Activated CD8-positive, alpha-beta T cell treated with anti-CD3 and anti-CD28 coated beads, Interleukin-2, amount 10 ng/mL, durations not matched to agents 7 days and 5 days (primary cell): ENCODE results near the gene SLC35G3. TPM values are rescaled to one million over a fixed set of nuclear protein-coding genes. Genes with fewer than 3 reads are reported as not detected.
"Not testable (repeated sequence)": the region's sequence is repeated elsewhere in the genome, so short reads cannot be mapped to it uniquely, and the experiment has no call there.

Experiments used
- ATAC-seq: fragments of 150-1000 bp; cut with Tn5 transposase; one replicate; pipeline ENCODE4 v1.10.0; 2021; ENCODE audit warnings: moderate library complexity
- CTCF ChIA-PET: fragments of 350-600 bp; sonication (Branson Sonifier 250); formaldehyde crosslinking; loops from one replicate; lab custom pipeline; 2021; ENCODE audit warnings: antibody characterized with exemption; lab: Charles Lee
- POLR2A ChIA-PET: fragments of 350-600 bp; sonication (Branson Sonifier 250); formaldehyde crosslinking; loops from one replicate; lab custom pipeline; 2021; ENCODE audit warnings: antibody characterized with exemption; lab: Charles Lee
- DNase-seq: peaks from one replicate; pipeline ENCODE4 v3.0.0-alpha.2; 2020
- H3K27ac Mint-ChIP-seq: one replicate; pipeline ENCODE4 v1.8.0; 2021; ENCODE audit warnings: mild to moderate bottlenecking, mixed read lengths
- H3K27me3 Mint-ChIP-seq: one replicate; pipeline ENCODE4 v1.8.0; 2021; ENCODE audit warnings: low read depth, mixed read lengths
- H3K36me3 Mint-ChIP-seq: one replicate; pipeline ENCODE4 v1.8.0; 2021; ENCODE audit warnings: low read depth, mixed read lengths
- H3K4me1 Mint-ChIP-seq: one replicate; pipeline ENCODE4 v1.8.0; 2021; ENCODE audit warnings: low read depth, mixed read lengths
- H3K4me3 Mint-ChIP-seq: one replicate; pipeline ENCODE4 v1.8.0; 2021; ENCODE audit warnings: mild to moderate bottlenecking, mixed read lengths
- H3K9me3 Mint-ChIP-seq: one replicate; pipeline ENCODE4 v1.8.0; 2022; ENCODE audit warnings: mixed read lengths; ENCODE audit not compliant: insufficient read depth
- total RNA-seq, 2 experiments: library from RNA; stranded (reverse); gene quantifications; one replicate each; pipeline ENCODE4 v1.2.3, GENCODE V29; 2021

Gene SLC35G3
- not detected for total RNA-seq

GRCh38 chr17:35194001-35194400 is at the start of gene SLC35G3:
Gene SLC35G3 (minus strand): TSS chr17:35194393. CDS start chr17:35194307, 86 bp downstream.
- H3K4me3 Mint-ChIP-seq: not testable (repeated sequence)
- peak within 1 kb of the TSS; percentile 23 for H3K27ac Mint-ChIP-seq

DNA sequence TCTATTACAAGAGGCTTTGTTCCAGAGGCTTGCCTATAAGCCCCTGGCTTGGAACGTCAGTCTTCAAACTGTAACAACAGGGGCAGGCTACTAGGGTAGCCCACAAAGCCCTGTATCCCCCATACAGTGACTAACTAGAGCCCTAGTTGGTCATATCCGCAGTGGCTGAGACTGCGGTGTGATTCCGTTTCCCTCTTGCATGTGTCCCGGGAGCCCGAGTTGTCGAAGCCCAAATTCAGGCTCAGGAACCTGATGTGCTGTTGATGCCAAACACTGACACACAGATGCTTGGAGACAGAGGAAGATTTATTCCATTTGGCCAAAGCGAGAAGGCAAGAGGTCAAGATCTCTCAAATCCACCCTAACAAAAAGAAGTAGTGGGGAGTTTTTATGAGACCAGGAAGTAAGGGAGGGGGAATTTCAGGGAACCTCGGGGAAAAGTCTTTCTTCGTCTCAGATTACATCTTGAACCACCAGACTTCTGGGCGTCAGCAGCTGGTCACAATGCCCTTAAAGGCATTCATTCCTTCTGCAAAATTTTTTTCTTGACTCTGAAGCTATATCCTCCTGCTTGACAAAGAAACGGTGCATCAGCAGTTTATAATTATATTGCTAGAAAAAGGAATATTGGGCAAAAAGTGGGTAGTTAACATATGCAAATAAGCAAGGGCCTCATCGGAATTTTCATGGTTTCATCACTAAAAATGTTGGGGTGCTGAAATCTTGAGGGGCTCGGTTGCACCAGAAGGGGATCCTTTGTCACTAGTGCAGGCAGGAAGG is 49.6 kb upstream of the SLC35G3 start:
- H3K36me3 Mint-ChIP-seq: peaks cover 76% of the 10 kb centered on the region

More at GRCh38 chr17:35194001-35194400, at the start of gene SLC35G3:
- peak; percentile 16 for DNase-seq
- ATAC-seq, POLR2A ChIA-PET, H3K9me3 Mint-ChIP-seq, H3K27me3 Mint-ChIP-seq, CTCF ChIA-PET: not testable (repeated sequence)
- Mint-ChIP-seq H3K4me1 (peaks cover 23% of the 10 kb centered on the region), H3K36me3 (peaks cover 12% of the 10 kb centered on the region)

DNA sequence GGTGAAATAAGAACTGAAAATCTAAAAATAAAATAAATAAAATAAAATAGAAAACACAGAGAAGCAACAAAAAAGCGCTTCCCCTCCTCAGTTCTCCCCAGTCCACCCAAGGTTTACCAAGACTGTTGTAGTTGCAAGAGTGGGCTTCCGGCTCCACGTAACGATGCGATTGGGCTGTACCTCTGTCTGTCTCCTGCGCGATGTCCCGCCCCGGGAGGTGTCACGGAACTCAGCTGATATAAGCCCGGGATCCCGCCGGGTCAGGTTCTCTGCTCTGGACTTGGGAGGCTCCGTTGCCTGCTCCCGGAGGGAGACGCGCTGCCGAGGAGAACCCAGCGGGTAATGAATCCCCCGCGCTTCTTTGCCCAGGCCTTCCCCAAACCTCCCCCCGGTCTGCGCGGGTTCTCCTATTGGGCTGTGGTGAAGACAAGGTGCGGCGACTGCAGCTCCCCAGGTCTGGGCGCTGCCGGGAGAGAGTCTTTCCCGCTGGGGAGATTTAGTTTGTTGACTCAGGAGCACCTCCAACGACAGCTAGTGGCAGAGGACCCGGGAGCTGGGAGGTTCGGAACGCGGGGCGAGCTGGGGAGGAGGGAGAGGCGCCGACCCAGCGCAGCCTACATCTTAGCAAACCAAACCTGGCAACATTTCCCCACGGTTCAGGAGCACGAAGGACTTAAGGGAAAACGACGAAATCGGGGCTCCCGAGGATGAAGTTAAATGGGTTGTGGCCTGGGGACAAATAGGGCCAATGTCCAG is 48.8 kb upstream of the SLC35G3 start, which contains the start of gene SLFN5:
SLFN5 (plus strand) TSS at position 268 of the 756 bp plus-strand sequence. CDS start 15,619 bp downstream, outside the sequence.
- peak; percentile 80 for ATAC-seq
- H3K4me1 Mint-ChIP-seq: peaks cover 50% of the 10 kb centered on the region
- peak within 1 kb of the TSS; percentile 98 for H3K27ac Mint-ChIP-seq
- H3K27me3 Mint-ChIP-seq: no peaks in the 10 kb centered on the region
- H3K36me3 Mint-ChIP-seq: peaks cover 76% of the 10 kb centered on the region
- ChIA-PET CTCF (interaction anchor here (0.6 to 7.1 kb wide), 8 partner anchors 9 to 291 kb away, joined by 3 to 89 read pairs (median 4); no protein-coding TSS in a partner anchor), POLR2A (interaction anchor here (0.6 to 8.6 kb wide), 43 partner anchors 9 to 567 kb away, joined by 3 to 335 read pairs (median 4); partner anchors contain the start of genes PEX12, RAD51D, SLFN11 and SLFN12L)
- H3K4me3 Mint-ChIP-seq: peak within 1 kb of the TSS; percentile 99
- no peaks in the 10 kb centered on the region for H3K9me3 Mint-ChIP-seq
- DNase-seq: peak; percentile 97

More for the DNA sequence above, 49.6 kb upstream of the SLC35G3 start:
- peaks cover 50% of the 10 kb centered on the region for H3K4me1 Mint-ChIP-seq
- DNase-seq (peak; percentile 76), ATAC-seq (peak; percentile 19)
- H3K9me3 Mint-ChIP-seq: no peaks in the 10 kb centered on the region
- peak overlapping the region; percentile 98 for H3K27ac Mint-ChIP-seq
- peak overlapping the region; percentile 99 for H3K4me3 Mint-ChIP-seq
- ChIA-PET CTCF (interaction anchor here (0.6 to 7.1 kb wide), 7 partner anchors 8 to 296 kb away, joined by 3 to 89 read pairs (median 4); no protein-coding TSS in a partner anchor), POLR2A (interaction anchor here (0.6 to 8.6 kb wide), 28 partner anchors 8 to 566 kb away, joined by 3 to 335 read pairs (median 6); partner anchors contain the start of genes PEX12, RAD51D, SLFN11 and SLFN12L)
- H3K27me3 Mint-ChIP-seq: no peaks in the 10 kb centered on the region

- DNase-seq (peak; percentile 94), ATAC-seq (peak; percentile 69)
- H3K36me3 Mint-ChIP-seq: peaks cover 76% of the 10 kb centered on the region
- POLR2A ChIA-PET: interaction anchor here (0.6 to 8.6 kb wide), 42 partner anchors 9 to 568 kb away, joined by 3 to 335 read pairs (median 5); partner anchors contain the start of genes PEX12, RAD51D, SLFN11 and SLFN12L
- H3K4me3 Mint-ChIP-seq: peak overlapping the region; percentile 99
- H3K9me3 Mint-ChIP-seq: no peaks in the 10 kb centered on the region
- H3K4me1 Mint-ChIP-seq: peaks cover 50% of the 10 kb centered on the region
- H3K27ac Mint-ChIP-seq: peak overlapping the region; percentile 98
- CTCF ChIA-PET: interaction anchor here (0.8 to 7.1 kb wide), 14 partner anchors 23 to 297 kb away, joined by 3 to 89 read pairs (median 6); partner anchors contain the start of gene SLFN12L
- H3K27me3 Mint-ChIP-seq: no peaks in the 10 kb centered on the region
Measured at GRCh38 chr17:35242158-35242804, 48.1 kb upstream of the SLC35G3 start.

- H3K27ac Mint-ChIP-seq: peak overlapping the region; percentile 98
- H3K4me1 Mint-ChIP-seq: peaks cover 53% of the 10 kb centered on the region
- DNase-seq (peak; percentile 45), ATAC-seq (no peak)
- H3K9me3 Mint-ChIP-seq: no peaks in the 10 kb centered on the region
- peak overlapping the region; percentile 99 for H3K4me3 Mint-ChIP-seq
- H3K36me3 Mint-ChIP-seq: peaks cover 78% of the 10 kb centered on the region
- POLR2A ChIA-PET: interaction anchor here (0.8 to 8.6 kb wide), 17 partner anchors 9 to 567 kb away, joined by 3 to 335 read pairs (median 6); partner anchors contain the start of genes NLE1, PEX12, RAD51D and RASL10B
- H3K27me3 Mint-ChIP-seq: no peaks in the 10 kb centered on the region
- CTCF ChIA-PET: interaction anchor here (0.8 to 7.1 kb wide), 12 partner anchors 23 to 298 kb away, joined by 3 to 89 read pairs (median 9); partner anchors contain the start of gene SLFN12L
Measured at GRCh38 chr17:35241520-35241919, 47.3 kb upstream of the SLC35G3 start.

- H3K9me3 Mint-ChIP-seq: no peaks in the 10 kb centered on the region
- H3K27ac Mint-ChIP-seq: peak overlapping the region; percentile 98
- peak overlapping the region; percentile 99 for H3K4me3 Mint-ChIP-seq
- no peaks in the 10 kb centered on the region for H3K27me3 Mint-ChIP-seq
- ATAC-seq: no peak
- ChIA-PET POLR2A (interaction anchor here (0.8 to 8.6 kb wide), 18 partner anchors 9 to 568 kb away, joined by 3 to 335 read pairs (median 4); partner anchors contain the start of genes NLE1, RASL10B, SLFN11 and SLFN12L), CTCF (interaction anchor here (1.0 to 7.1 kb wide), 13 partner anchors 22 to 299 kb away, joined by 3 to 89 read pairs (median 9); partner anchors contain the start of gene SLFN12L)
- H3K4me1 Mint-ChIP-seq: peaks cover 56% of the 10 kb centered on the region
- no peak for DNase-seq
- peaks cover 79% of the 10 kb centered on the region for H3K36me3 Mint-ChIP-seq
Measured at GRCh38 chr17:35240861-35241260, 46.7 kb upstream of the SLC35G3 start.

DNA sequence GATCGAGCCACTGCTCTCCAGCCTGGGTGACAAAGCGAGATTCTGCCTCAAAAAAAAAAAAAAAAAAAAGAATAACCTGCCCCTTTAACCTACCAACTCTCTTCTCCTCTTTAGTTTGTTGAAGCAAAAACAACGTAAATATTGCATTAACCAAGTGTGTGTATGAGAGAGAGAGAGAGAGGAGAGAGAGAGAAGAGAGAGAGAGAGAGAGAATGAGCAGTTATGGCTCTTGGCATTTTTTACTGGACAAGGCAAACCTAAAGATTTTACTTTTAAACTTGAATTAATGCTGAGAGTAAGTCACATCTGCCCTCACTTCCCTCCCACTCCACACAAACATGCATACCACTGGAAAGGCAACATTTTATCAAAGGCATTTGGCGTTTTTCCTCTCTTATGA is 45.6 kb upstream of the SLC35G3 start:
- peaks cover 58% of the 10 kb centered on the region for H3K4me1 Mint-ChIP-seq
- no peaks in the 10 kb centered on the region for H3K9me3 Mint-ChIP-seq
- no peak for ATAC-seq
- H3K36me3 Mint-ChIP-seq: peaks cover 81% of the 10 kb centered on the region
- H3K4me3 Mint-ChIP-seq: peak overlapping the region; percentile 99
- no peaks in the 10 kb centered on the region for H3K27me3 Mint-ChIP-seq
- POLR2A ChIA-PET: interaction anchor here (0.6 to 8.6 kb wide), 8 partner anchors 11 to 339 kb away, joined by 3 to 335 read pairs (median 25); partner anchors contain the start of gene SLFN12L
- CTCF ChIA-PET: interaction anchor here (0.6 to 7.1 kb wide), 14 partner anchors 21 to 300 kb away, joined by 3 to 89 read pairs (median 7); partner anchors contain the start of genes SLFN11 and SLFN12L
- DNase-seq: no peak
- peak overlapping the region; percentile 98 for H3K27ac Mint-ChIP-seq

DNA sequence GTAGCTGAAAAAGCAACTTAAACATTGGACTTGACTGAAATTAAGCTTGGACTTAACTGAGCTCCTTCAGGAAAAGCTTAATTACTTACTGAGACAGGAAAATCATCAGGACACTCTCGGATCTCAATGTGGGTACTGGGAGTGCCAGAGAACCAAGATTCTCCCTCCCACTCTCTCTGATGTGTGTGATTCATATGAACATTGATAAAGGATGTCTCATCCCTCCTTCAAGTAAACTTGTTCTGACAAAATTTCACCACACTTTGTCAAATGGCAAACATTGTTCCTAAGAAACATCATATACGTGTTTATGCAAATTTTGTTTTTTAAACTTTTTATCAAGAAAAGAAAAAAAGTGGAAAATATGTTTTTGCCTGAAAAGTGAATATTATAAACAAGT is 44.6 kb upstream of the SLC35G3 start:
- CTCF ChIA-PET: interaction anchor here (0.6 to 7.1 kb wide), 12 partner anchors 11 to 522 kb away, joined by 3 to 89 read pairs (median 3); no protein-coding TSS in a partner anchor

DNA sequence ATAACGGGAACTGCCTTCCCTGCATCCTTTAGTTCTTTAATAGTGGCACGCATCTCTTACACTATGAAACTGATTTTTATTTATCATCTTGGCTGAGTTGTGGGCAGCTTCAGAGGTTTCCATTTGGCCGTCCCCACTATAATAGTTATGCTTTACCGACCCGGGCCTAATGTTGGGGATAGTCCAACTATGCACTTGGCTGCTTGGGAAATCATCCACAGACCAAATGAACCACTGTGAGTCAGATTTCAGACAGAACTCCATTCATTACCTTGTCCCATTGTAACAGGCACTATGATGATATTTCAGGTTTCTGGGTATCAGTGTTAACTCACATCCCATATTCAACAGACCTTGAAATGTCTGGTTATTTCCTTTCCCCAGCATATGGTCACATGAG is 42.6 kb upstream of the SLC35G3 start:
- Mint-ChIP-seq H3K27me3 (no peaks in the 10 kb centered on the region), H3K4me1 (peaks cover 58% of the 10 kb centered on the region), H3K27ac (peak overlapping the region; percentile 28), H3K36me3 (peaks cover 72% of the 10 kb centered on the region), H3K9me3 (no peaks in the 10 kb centered on the region), H3K4me3 (no peak overlapping the region)
- ATAC-seq (no peak), DNase-seq (no peak)
- POLR2A ChIA-PET: interaction anchor here (0.6 to 8.6 kb wide), 4 partner anchors 9 to 122 kb away, joined by 3 to 335 read pairs (median 4); no protein-coding TSS in a partner anchor
- CTCF ChIA-PET: interaction anchor here (0.8 to 2.9 kb wide), 5 partner anchors 9 to 511 kb away, joined by 3 to 15 read pairs (median 9); no protein-coding TSS in a partner anchor

More for the DNA sequence above, 44.6 kb upstream of the SLC35G3 start:
- POLR2A ChIA-PET: interaction anchor here (1.0 to 8.6 kb wide), 6 partner anchors 13 to 298 kb away, joined by 3 to 335 read pairs (median 5); partner anchors contain the start of gene SLFN12L
- ATAC-seq (no peak), DNase-seq (no peak)
- Mint-ChIP-seq H3K36me3 (peaks cover 76% of the 10 kb centered on the region), H3K27ac (peak overlapping the region; percentile 80), H3K4me3 (peak overlapping the region; percentile 99), H3K27me3 (no peaks in the 10 kb centered on the region), H3K9me3 (no peaks in the 10 kb centered on the region), H3K4me1 (peaks cover 56% of the 10 kb centered on the region)

DNA sequence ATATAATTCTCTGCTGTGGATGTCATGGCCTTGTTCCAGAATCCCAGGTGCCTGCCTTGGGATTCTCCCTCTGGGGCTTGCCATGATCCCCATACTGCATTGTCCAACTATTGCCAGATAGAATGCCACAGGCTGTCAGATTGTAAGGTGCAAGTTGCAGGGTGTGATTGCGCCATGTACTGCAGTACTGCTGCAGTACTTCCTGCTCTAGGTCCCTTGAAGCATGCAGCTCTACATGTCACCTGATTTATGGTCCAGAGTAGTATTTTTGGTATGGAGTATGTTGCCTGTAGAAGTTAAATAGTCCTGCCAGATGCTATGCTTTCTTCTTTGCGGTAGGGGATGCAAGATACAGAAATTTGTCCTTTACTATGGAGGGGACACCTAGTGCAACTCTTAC is 41.7 kb upstream of the SLC35G3 start:
- Mint-ChIP-seq H3K4me3 (no peak overlapping the region), H3K4me1 (peaks cover 61% of the 10 kb centered on the region), H3K27ac (peak overlapping the region; percentile 58), H3K27me3 (no peaks in the 10 kb centered on the region), H3K9me3 (peaks cover 7% of the 10 kb centered on the region), H3K36me3 (peaks cover 72% of the 10 kb centered on the region)
- POLR2A ChIA-PET: interaction anchor here (0.9 to 1.5 kb wide), 2 partner anchors 22 to 343 kb away, joined by 3 to 15 read pairs; partner anchors contain the start of gene PEX12
- DNase-seq (no peak), ATAC-seq (peak; percentile 40)
- CTCF ChIA-PET: interaction anchor here (1.2 to 1.3 kb wide), 2 partner anchors 11 to 528 kb away, joined by 3 to 4 read pairs; no protein-coding TSS in a partner anchor
